H1 (cell line): Measurements from ENCODE around the gene CAMKMT. TPM values are rescaled to one million over a fixed set of nuclear protein-coding genes. Genes with fewer than 3 reads are reported as not detected.

Source experiments
- EZH2 ChIP-seq: fragments of 200-600 bp; sonication (generic); IDR thresholded peaks from 2 replicates; pipeline ENCODE4 v1.7.1; 2012; ENCODE audit warnings: low read depth, mild to moderate bottlenecking, moderate library complexity, low read length, inconsistent platforms; ENCODE audit not compliant: severe bottlenecking
- GTF2F1 ChIP-seq: IDR thresholded peaks from 2 replicates; pipeline ENCODE4 v1.6.1; 2012; ENCODE audit warnings: low read depth, low read length, improper control_type of control experiment, borderline replicate concordance
- KDM1A ChIP-seq: fragments of 200-600, 300-600 bp; sonication (generic); IDR thresholded peaks from 2 replicates; pipeline ENCODE4 v1.7.1; 2016; ENCODE audit warnings: mild to moderate bottlenecking, low read length, borderline replicate concordance
- KDM5A ChIP-seq: fragments of 200-600 bp; IDR thresholded peaks from 2 replicates; pipeline ENCODE4 v1.7.1; 2012; ENCODE audit warnings: mild to moderate bottlenecking, low read length, inconsistent platforms, mixed read lengths
- RXRA ChIP-seq: IDR thresholded peaks from 2 replicates; pipeline ENCODE4 v1.6.1; 2011; ENCODE audit warnings: low read depth, mild to moderate bottlenecking, low read length, moderate library complexity; ENCODE audit not compliant: insufficient read depth
- SIX5 ChIP-seq: IDR thresholded peaks from 2 replicates; pipeline ENCODE4 v1.6.1; 2011; ENCODE audit warnings: mild to moderate bottlenecking, low read depth, low read length
- SP1 ChIP-seq: IDR thresholded peaks from 2 replicates; pipeline ENCODE4 v1.6.1; 2011; ENCODE audit warnings: low read depth, low read length
- SP2 ChIP-seq: IDR thresholded peaks from 2 replicates; pipeline ENCODE4 v1.6.1; 2012; ENCODE audit warnings: mild to moderate bottlenecking, low read length, inconsistent platforms
- polyA plus RNA-seq, 7 experiments: library from polyadenylated mRNA; depleted of rRNA in 3 of 7; stranded (reverse) in 5 of 7; unstranded in 2 of 7; fragments of >200 nt in 5 of 7; fragments of 200-250 nt in 2 of 7; gene quantifications; 1 replicate in 5 of 7; 2 replicates in 1 of 7; 4 replicates in 1 of 7; pipeline versions ENCODE4 v1.2.1 to v1.2.3, GENCODE V29; 2011 to 2013; ENCODE audit warnings: missing spikeins in 2 of 7, mixed read lengths in 2 of 7
- total RNA-seq: library from RNA; stranded (reverse); fragmentation: NEBNext Ultra II Directional; extraction: Animal tissue kit (Norgen Biotek cat#: 25700); gene quantifications from 2 replicates; pipeline ENCODE4 v1.2.1, GENCODE V29; 2021

CAMKMT gene
- total and polyA plus RNA-seq, 2 of the 8 experiments (the other 6 are each of a cell fraction or from before 2014, with no cell fraction given): 14.7 to 22.4 TPM

GRCh38 chr2:44708661-44709000 is 346.9 kb downstream of the CAMKMT start (continued):
- TF ChIP-seq KDM1A: no peak
- no peak for TF ChIP-seq GTF2F1
- TF ChIP-seq SP1: no peak
- TF ChIP-seq SIX5: no peak
- TF ChIP-seq RXRA: no peak
- no peak for TF ChIP-seq KDM5A
- no peak for TF ChIP-seq EZH2
- TF ChIP-seq SP2: no peak
- TF ChIP-seq, all 59 proteins: peak for 0
